ENCODE results near the gene STAT5A. TPM values are rescaled to one million over a fixed set of nuclear protein-coding genes. Genes with fewer than 3 reads are reported as not detected.

Gene STAT5A
- total and polyA plus RNA-seq, 9 of the 15 experiments (the other 6 are each of a cell fraction or from before 2014, with no cell fraction given) = 79.9 to 415 (median 196) TPM

GRCh38 chr17:42266918-42267766, 21.2 kb upstream of the STAT5A start (continued):
- TF ChIP-seq ZHX1 (conservative IDR thresholded peaks at IDR 0.05; ENCODE audit: low read length) = no peak
- no peak for TF ChIP-seq HLTF (IDR thresholded peaks at IDR 0.05)
- TF ChIP-seq BHLHE40 (IDR thresholded peaks at IDR 0.05; ENCODE audit: low read length) = peak; percentile 61; the same call in 1 of the 2 replicates
- no peak for TF ChIP-seq GABPB2 (CRISPR knock-in tag; conservative IDR thresholded peaks at IDR 0.05)
- TF ChIP-seq FUS (optimal IDR thresholded peaks at IDR 0.05; ENCODE audit: low read depth, low read length) = no peak
- TF ChIP-seq ZFP1 (CRISPR knock-in tag; IDR thresholded peaks at IDR 0.05) = no peak
- TF ChIP-seq SMAD1 (IDR thresholded peaks at IDR 0.05; ENCODE audit: low read depth, low read length, partially characterized antibody) = peak; percentile 77
- TF ChIP-seq ATF3 (IDR thresholded peaks at IDR 0.05) = peak; percentile 99
- TF ChIP-seq ATF3 (CRISPR knock-in tag; conservative IDR thresholded peaks at IDR 0.05) = peak; percentile 95
- no peak for TF ChIP-seq ZNF764 (CRISPR knock-in tag; IDR thresholded peaks at IDR 0.05; ENCODE audit: low read depth)
- TF ChIP-seq SIN3B (IDR thresholded peaks at IDR 0.05; ENCODE audit: low read depth) = no peak
- no peak for TF ChIP-seq ZNF57 (CRISPR knock-in tag; IDR thresholded peaks at IDR 0.05)
- no peak for TF ChIP-seq CCNT2 (IDR thresholded peaks at IDR 0.05; ENCODE audit: borderline replicate concordance, extremely low read depth, insufficient read length, low read depth, low read length)
- peak; percentile 97 for TF ChIP-seq ATF7 (IDR thresholded peaks at IDR 0.05)
- no peak for TF ChIP-seq TSC22D4 (tag; IDR thresholded peaks at IDR 0.05)
- no peak for TF ChIP-seq TFAM (CRISPR knock-in tag; conservative IDR thresholded peaks at IDR 0.05)
- TF ChIP-seq RNF219 (CRISPR knock-in tag; IDR thresholded peaks at IDR 0.05) = no peak
- no peak for TF ChIP-seq GTF3C2 (IDR thresholded peaks at IDR 0.05; ENCODE audit: borderline replicate concordance, extremely low read depth, insufficient read length)
- no peak for TF ChIP-seq SLC30A9 (CRISPR knock-in tag; IDR thresholded peaks at IDR 0.05)
- no peak for TF ChIP-seq ZFPM2 (CRISPR knock-in tag; IDR thresholded peaks at IDR 0.05)

Data from K562 (cell line).